Lung (tissue), 12 donors: ENCODE measurements around the gene HID1. TPM values are rescaled to one million over a fixed set of nuclear protein-coding genes. Genes with fewer than 3 reads are reported as not detected.
A peak's percentile ranks its signal among the peaks of the same experiment; 100 is the strongest.

Experiments
- ATAC-seq: fragments of 200-7000 bp; cut with Tn5 transposase; one replicate; pipeline ENCODE4 v1.9.1; 2020; ENCODE audit warnings: moderate number of reproducible peaks; ENCODE audit not compliant: insufficient read depth, low FRiP score
- DNase-seq, 3 donors: peaks; one replicate each; pipeline ENCODE4 v3.0.0-alpha.2; 2013 to 2017
- H3K27ac ChIP-seq, 2 donors: one replicate each; pipeline ENCODE4 v1.5.1; 2013; ENCODE audit warnings: mild to moderate bottlenecking in 2 of 2, moderate library complexity in 2 of 2, control low read depth in 1 of 2, inconsistent platforms in 1 of 2, low read depth in 1 of 2, low read length in 1 of 2
- H3K27me3 ChIP-seq, 3 donors: one replicate each; pipeline ENCODE4 v1.5.1; 2013; ENCODE audit warnings: low read length in 2 of 3; ENCODE audit not compliant: control insufficient read depth in 3 of 3, insufficient read depth in 3 of 3
- H3K36me3 ChIP-seq, 4 donors: one replicate each; pipeline ENCODE4 v1.5.1; 2013; ENCODE audit warnings: low read length in 4 of 4, mild to moderate bottlenecking in 1 of 4, moderate library complexity in 1 of 4; ENCODE audit not compliant: control insufficient read depth in 4 of 4, insufficient read depth in 4 of 4
- H3K4me1 ChIP-seq, 5 donors: one replicate each; pipeline ENCODE4 v1.5.1; 2013; ENCODE audit warnings: low read length in 5 of 5, mild to moderate bottlenecking in 2 of 5, moderate library complexity in 1 of 5; ENCODE audit not compliant: control insufficient read depth in 5 of 5, insufficient read depth in 5 of 5
- H3K4me3 ChIP-seq: one replicate; pipeline ENCODE4 v1.5.1; 2013; ENCODE audit warnings: mild to moderate bottlenecking, control low read depth, moderate library complexity
- H3K9ac ChIP-seq, 2 donors: one replicate each; pipeline ENCODE4 v1.5.1; 2013; ENCODE audit warnings: low read length in 2 of 2, control low read depth in 1 of 2; ENCODE audit not compliant: insufficient read depth in 1 of 2
- H3K9me3 ChIP-seq, 4 donors: one replicate each; pipeline ENCODE4 v1.5.1; 2013; ENCODE audit warnings: low read length in 3 of 4, mild to moderate bottlenecking in 1 of 4, moderate library complexity in 1 of 4; ENCODE audit not compliant: control insufficient read depth in 4 of 4, insufficient read depth in 3 of 4
- CTCF ChIP-seq: IDR thresholded peaks from 2 replicates; pipeline ENCODE4 v1.5.1; 2012; ENCODE audit warnings: mild to moderate bottlenecking; ENCODE audit errors: control extremely low read depth, extremely low read depth
- WGBS, 2 donors: extraction: QIAGEN DNeasy Blood & Tissue Kit; methylation state at CpG; one replicate each; pipeline ENCODE4 v1.1.7; 2013; 5-methylcytosine and 5-hydroxymethylcytosine counted together
- polyA plus RNA-seq, 2 donors: library from polyadenylated mRNA; stranded (reverse); fragments of 200-250 nt; gene quantifications; one replicate each; pipeline ENCODE4 v1.2.1, GENCODE V29; 2013
- total RNA-seq, 2 donors: library from RNA; depleted of rRNA in 1 of 2; stranded (reverse); fragments of >200 nt in 1 of 2; gene quantifications; one replicate each; pipeline ENCODE4 v1.2.1, GENCODE V29; 2014 to 2021
- donor health status: control.
- donor health status: control.
- donor health status: Bipolar disorder and iron deficiency.
- donor health status: healthy.
- donor health status: DM: yes; HTN: yes; CAD: no.

Gene HID1
- total and polyA plus RNA-seq, 4 donors, result 15.2 to 42.1 (median 29.2) TPM

- Histone ChIP-seq H3K27ac (no peak overlapping the region), H3K9me3 (no peaks in the 10 kb centered on the region), H3K4me3 (no peak overlapping the region), H3K27me3 (no peaks in the 10 kb centered on the region), H3K4me1 (peaks cover 0 to 7% (median 0%) of the 10 kb centered on the region in 5 donors), H3K36me3 (peaks cover 0 to 6% (median 0%) of the 10 kb centered on the region in 4 donors), H3K9ac (no peak overlapping the region)
- 79 to 96% methylated on average over 15 to 18 of the region's 18 CpGs for WGBS, 2 donors
- DNase-seq (no peak), ATAC-seq (no peak)
- TF ChIP-seq CTCF, result no peak
These were observed 9.8 kb downstream of the HID1 start for GRCh38 chr17:74962622-74963394.

- H3K4me1 ChIP-seq, result peaks cover 0 to 3% (median 0%) of the 10 kb centered on the region in 5 donors
- peak; percentile 88 to 91 (median 89) for DNase-seq
- 47% methylated on average over 23 of the region's 23 CpGs for WGBS, 2 donors
- H3K27ac ChIP-seq, result no peak overlapping the region
- ATAC-seq, result peak; percentile 74
- H3K9ac ChIP-seq, result no peak overlapping the region
- no peaks in the 10 kb centered on the region for H3K9me3 ChIP-seq
- peak; percentile 63 for TF ChIP-seq CTCF
- H3K27me3 ChIP-seq, result no peaks in the 10 kb centered on the region
- H3K36me3 ChIP-seq, result peaks cover 0 to 6% (median 0%) of the 10 kb centered on the region in 4 donors
- H3K4me3 ChIP-seq, result no peak overlapping the region
These were observed 10.8 kb downstream of the HID1 start for GRCh38 chr17:74961657-74962350.

- peaks cover 0 to 6% (median 0%) of the 10 kb centered on the region in 4 donors for H3K36me3 ChIP-seq
- no peak overlapping the region for H3K9ac ChIP-seq
- TF ChIP-seq CTCF, result no peak
- peak; percentile 31 to 69 (median 65) for DNase-seq
- H3K4me3 ChIP-seq, result no peak overlapping the region
- 44% methylated on average over 19 of the region's 19 CpGs for WGBS, 2 donors
- ATAC-seq, result no peak
- no peak overlapping the region for H3K27ac ChIP-seq
- no peaks in the 10 kb centered on the region for H3K9me3 ChIP-seq
- no peaks in the 10 kb centered on the region for H3K27me3 ChIP-seq
- H3K4me1 ChIP-seq, result peaks cover 0 to 3% (median 0%) of the 10 kb centered on the region in 5 donors
These were observed 11.8 kb downstream of the HID1 start for GRCh38 chr17:74960570-74961342.
